ENCODE data around the gene ABAT.
A peak's percentile ranks its signal among the peaks of the same experiment; 100 is the strongest.
"Not testable (repeated sequence)": the region's sequence is repeated elsewhere in the genome, so short reads cannot be mapped to it uniquely, and the experiment has no call there.

Gene ABAT

GRCh38 chr16:8785408-8785807 lies 111.0 kb downstream of the ABAT start:
- no peak for DNase-seq (ENCODE audit: low spot score)

DNA sequence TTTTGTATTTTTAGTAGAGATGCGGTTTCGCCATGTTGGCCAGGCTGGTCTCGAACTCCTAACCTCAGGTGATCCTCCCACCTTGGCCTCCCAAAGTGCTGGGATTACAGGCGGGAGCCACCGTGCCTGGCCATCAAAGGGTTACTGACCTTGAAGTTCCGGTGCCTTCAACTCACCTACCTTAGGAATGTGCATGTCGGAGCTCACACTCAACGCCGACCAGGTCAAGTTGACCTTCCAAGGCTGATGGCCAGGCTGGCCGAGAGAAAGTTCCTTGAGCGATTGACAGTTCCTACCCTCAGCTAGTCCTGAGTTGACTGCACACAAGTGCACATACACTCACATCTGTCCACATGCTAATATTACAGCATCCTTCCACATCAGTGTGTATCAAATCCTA lies 111.9 kb downstream of the ABAT start:
- not testable (repeated sequence) for DNase-seq (ENCODE audit: low spot score)

DNA sequence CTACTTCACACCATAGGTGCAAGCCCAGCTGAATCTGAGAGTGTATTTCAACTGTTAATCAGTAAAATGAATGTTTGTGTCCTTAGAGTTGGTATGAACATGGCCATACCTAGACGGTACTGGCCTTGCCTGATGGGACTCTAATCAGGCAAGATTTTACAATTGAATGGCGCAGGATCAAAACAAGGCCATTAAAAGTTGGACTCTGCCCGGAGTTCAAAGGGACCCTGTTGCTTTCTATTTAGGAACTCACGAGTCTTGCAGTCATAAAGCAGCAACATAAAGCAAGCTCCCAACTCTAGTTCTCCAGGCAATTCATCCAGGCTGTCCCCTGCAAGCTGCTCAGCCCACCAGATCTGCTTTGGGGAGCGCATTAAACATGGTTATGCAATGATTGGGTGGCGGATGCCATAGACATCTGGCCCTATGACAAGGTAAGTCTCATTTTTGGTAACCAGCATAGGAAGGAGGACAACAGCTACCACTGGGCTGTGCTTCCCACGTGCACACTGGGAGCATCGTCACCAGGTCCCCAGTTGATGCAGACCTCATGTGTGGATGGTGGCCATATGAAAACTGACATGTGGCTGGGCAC lies 114.3 kb downstream of the ABAT start:
- no peak for DNase-seq (ENCODE audit: low spot score)

DNA sequence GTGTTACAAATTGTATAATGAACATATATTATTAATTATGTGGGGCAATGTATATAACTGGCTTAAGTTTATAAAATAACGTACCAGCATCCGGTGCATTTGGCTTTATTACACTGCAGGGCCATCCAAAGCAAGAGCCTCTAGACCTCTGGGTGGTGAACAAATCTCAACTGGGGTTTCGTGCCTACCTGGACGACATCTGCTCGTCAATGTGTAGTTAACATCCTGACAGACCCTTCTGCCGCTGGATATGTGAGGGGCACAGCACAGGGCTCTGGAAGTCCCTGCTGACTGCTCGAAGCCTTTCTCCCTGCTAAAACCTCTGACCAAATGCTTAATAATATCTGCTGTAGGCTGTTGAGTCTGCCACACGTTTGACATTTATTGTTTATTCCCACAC lies 120.7 kb downstream of the ABAT start:
- DNase-seq (ENCODE audit: low spot score): no peak

DNA sequence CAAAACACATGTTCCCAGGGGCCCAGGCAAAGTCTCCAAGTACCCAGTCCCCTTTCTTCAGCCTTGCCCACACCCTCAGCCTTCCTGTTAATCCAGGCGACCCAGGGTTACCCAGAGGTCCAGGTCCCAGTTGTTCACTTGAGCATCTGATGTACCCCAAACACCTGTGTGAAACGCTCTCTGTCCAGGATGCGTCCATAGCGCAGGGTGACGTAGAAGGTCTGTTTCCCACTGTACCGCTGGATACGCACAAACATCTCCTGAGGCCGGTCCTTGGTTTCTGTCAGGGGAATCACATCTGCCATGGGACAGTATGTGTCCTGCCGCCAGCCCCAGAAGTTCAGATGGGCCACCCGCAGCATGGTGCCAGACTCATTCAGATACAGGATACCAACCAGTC lies 121.4 kb downstream of the ABAT start:
- no peak for DNase-seq (ENCODE audit: low spot score)

DNA sequence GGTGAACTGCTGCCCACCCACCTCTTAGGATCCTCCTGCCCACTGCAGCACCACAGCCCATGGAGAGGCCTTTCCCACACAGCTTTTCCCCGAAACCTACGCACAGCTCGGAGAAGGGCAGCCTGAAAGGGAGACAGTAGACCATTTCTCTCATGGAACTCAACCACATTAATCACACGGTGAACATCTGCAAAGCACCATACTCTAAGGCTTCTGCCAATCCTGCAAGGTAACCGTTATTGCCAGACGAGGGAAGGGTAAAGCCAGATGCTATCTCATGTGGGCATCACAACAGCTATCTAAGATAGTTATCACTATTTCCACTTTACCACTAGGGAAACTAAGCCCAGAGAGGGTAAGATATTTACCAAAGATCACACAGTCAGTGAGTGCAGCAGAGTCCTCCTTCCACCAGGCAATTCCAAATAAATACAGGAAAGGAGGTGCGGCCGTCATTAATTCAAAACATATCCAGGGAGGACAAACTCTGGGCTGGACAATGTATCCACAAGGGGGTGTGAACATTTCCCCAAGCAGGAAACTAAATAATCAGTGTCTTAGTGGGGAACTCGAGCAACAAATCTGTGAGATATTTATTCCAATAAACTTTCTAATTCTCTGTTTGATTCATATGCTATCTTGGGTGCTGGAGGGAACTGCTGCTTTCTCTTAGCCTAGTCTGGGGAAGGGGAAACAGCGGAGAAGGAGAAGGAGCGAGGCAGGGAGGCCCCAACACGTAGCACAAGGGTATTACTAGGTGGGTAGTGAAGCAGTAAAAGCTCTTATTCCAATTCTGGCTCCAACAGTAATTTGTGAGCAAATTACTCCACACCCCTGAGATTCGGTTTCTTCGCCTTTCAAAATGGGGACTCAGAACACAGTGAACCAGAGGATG lies 122.3 kb downstream of the ABAT start:
- no peak for DNase-seq (ENCODE audit: low spot score)

DNA sequence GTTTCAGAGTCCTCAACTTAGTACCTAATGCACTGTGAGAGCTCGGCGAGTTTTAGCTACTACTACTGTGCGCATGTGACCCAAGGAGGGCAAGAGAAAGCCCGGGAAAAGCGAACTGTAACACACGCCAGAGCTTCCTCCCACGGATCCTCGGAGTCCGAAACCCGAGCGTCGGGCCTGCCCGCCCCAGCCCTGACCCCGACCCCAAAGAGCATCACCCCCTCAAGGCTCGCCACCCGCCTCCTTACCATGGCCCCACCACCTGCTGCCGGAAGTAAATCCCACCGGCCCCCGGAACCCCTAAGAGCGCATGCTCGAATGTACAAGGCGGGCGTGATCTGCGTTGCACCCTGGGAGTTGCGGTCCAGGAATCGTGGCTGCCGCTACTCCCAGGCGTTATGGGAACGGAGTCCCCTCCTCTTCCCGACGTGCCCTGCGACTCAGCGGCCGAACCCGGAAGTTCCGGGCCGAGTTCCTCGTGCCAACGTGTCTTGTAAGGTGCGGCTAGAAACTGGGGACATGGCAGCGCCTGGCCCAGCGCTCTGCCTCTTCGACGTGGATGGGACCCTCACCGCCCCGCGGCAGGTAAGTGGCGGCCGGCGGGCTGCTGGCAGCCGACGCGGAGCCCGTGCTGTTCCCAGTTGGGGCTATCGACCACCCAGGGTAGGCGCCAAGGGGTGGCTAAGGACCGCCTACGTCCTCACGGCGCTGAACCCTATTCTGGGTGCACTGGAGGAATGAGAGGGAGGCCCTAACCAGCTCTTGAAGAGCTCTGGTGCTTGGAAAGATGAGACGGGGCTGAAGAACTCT lies 123.2 kb downstream of the ABAT start, which contains the start of the genes PMM2 and TMEM186:
Gene PMM2, plus strand, starts transcription at position 476 of the 810 bp plus-strand sequence. Its CDS starts 44 bp downstream, at position 520.
Gene TMEM186, minus strand, starts transcription at position 276 of the 810 bp plus-strand sequence. Its CDS starts 25 bp downstream, at position 251.
- peak; percentile 98 for DNase-seq (ENCODE audit: low spot score)

- no peak for DNase-seq (ENCODE audit: low spot score)
Observed at GRCh38 chr16:8798174-8798527, 123.7 kb downstream of the ABAT start.

DNA sequence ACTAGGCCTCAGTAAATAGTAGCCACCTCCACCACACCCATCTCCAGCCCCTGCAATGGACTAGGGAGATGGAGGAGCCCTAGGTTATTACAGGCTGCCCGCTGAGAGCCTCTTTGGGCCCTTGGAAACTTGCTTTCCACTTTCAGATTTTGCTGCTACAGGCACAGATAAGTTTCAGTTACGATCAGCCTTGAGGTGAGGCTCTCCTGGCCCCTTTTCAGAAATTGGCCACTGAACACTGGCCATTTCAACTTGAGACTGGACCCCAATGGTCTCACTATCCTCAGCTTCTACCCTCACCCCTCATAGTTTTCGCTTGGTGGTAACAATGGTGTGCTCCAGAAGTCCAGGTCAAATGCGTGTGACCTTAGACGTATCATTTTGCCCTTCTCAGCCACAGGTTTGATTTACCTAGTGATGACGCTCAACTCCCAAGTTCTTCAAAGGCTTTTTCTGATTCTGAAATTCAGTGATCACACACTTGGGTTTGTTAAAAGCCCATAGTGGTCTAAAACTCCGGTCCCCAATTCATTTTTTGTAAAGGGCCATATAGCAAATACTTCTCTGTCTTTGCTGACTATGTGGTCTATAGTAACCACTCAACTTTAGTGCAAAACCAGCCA lies 124.2 kb downstream of the ABAT start:
- no peak for DNase-seq (ENCODE audit: low spot score)

- no peak for DNase-seq (ENCODE audit: low spot score)
Observed at GRCh38 chr16:8801701-8802100, 127.3 kb downstream of the ABAT start.

DNA sequence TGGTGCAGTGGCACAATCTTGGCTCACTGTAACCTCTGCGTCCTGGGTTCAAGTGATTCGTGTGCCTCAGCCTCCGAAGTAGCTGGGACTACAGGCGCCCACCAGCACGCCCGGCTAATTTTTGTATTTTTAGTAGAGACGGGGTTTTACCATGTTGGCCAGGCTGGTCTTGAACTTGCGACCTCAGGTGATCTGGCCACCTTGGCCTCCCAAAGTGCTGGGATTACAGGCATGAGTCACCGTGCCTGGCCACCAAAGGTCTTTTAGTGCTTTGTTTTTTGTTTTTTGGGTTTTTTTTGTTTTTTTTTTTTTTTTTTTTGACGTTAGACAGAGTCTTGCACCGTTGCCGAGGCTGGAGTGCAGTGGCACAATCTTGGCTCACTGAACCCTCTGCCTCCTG lies 129.3 kb downstream of the ABAT start:
- DNase-seq (ENCODE audit: low spot score): not testable (repeated sequence)

- no peak for DNase-seq (ENCODE audit: low spot score)
Observed at GRCh38 chr16:8804313-8804712, 129.9 kb downstream of the ABAT start.

DNA sequence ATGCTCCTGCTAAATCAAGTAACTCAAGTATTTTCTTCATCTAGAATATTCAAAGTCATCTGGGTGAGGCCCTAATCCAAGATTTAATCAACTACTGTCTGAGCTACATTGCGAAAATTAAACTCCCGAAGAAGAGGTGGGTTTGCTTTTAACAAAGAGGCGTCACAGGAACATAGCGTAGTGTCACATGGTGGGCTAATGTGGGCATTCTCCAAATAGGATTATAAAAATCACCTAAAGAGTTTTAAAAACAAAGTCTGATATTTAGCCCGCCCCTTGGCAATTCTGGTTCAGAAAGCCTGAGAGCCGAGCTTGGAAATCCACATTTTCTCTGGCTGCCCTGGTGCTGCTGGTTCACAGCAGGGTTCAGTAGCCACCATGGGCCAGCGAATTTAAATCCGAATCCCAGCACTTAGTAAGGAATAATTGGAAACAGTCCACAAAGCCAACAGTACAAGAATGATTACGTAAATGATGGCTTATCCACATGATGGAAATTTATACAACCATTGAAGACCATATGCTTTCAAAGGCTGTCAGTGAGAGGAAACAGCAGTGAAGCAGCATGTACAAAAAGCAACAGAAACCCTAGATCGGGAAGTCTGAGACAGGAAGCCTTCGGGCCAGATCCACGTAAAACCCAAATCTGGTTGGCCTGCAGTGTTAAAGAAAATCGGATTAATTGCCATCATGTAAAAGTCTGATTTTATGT lies 132.0 kb downstream of the ABAT start:
- no peak for DNase-seq (ENCODE audit: low spot score)

DNA sequence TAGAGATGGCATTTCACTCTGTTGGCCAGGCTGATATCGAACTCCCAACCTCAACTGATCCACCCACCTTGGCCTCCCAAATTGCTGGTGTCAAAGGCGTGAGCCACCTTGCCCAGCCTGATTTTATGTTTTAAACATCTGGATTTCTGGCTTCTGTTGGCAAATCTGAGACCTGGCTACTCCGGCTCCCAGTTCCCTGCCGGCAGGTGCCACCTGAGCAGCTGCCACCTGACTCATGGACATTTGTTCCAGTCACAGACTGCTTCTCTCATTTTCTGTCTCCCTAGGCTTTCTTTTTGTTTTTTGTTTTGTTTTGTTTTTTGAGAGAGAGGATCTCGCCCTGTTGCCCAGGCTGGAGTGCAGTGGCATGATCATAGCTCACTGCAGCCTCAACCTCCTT lies 132.8 kb downstream of the ABAT start:
- DNase-seq (ENCODE audit: low spot score): no peak

DNA sequence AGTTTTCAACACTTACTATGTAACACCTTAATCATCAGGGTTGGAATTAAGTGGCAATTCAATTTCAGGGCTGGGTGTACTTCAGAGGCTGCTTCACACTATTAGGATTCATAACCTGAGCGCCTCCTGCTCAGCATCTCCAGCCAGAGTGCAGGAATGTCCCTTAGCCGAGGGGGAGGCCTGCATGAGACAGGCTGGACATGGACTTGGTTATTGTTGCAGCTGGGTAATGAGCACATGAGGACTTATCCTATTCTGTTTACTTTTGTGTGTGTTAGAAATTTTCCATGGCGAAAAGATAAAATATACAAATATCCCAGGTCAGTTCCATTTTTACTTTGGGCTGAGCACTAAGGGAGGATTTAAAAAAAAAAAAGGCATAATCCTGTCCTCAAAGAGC lies 133.6 kb downstream of the ABAT start:
- no peak for DNase-seq (ENCODE audit: low spot score)

DNA sequence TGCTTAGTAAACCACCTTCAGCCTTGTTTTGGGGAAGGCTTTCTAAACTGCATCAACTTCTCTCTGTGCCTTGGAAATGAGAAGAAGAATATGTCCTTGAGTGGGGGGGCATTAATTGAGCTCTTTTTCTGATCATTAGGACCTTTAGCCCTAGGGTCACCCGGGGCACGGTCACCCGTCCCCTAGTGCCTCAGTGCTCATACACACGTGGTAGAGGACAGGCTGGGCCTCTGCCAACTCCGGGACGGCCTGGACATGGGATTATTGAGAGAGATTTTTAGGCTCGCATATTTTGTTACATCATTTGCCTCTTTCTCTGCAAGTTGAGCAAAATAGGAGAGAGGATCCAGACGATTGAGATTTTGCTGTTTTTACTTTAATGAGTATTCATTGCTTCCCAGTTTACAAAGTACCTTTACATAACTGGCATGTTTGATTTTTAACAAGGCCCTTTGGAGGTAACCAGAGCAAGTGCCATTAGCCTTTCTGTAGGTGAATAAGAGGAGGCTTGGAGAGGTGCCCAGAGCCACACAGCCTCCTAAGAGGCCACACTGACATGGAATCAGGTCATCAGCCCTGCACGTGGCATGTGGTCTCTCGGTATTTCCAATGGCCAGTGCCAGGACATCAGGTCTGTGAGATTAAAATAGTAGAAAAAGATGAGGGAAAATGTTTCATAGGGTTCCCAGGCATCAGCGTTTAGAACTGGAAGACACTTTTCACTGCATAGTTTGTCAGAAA lies 134.4 kb downstream of the ABAT start:
- DNase-seq (ENCODE audit: low spot score): no peak

GRCh38 chr16:8812162-8812843 lies 137.9 kb downstream of the ABAT start:
- peak; percentile 68 for DNase-seq (ENCODE audit: low spot score)

GRCh38 chr16:8814095-8814806 lies 139.8 kb downstream of the ABAT start:
- DNase-seq (ENCODE audit: low spot score): no peak

GRCh38 chr16:8816967-8817655 lies 142.7 kb downstream of the ABAT start:
- no peak for DNase-seq (ENCODE audit: low spot score)

Data from putamen (tissue), 1 donor.